GM18505 (cell line): Measurements from ENCODE around the gene UXS1.

Experiments used
- ATAC-seq: cut with Tn5 transposase; IDR thresholded peaks from one replicate; pipeline ENCODE4 v1.9.1; 2021; ENCODE audit not compliant: unreplicated experiment
- POLR2A ChIP-seq: IDR thresholded peaks from 4 replicates; pipeline ENCODE4 v1.6.1; 2011; ENCODE audit warnings: borderline replicate concordance; ENCODE audit not compliant: insufficient read depth, insufficient read length; ENCODE audit errors: extremely low read depth

The UXS1 gene

GRCh38 chr2:106076941-106077340, 117.2 kb downstream of the UXS1 start:
- ATAC-seq, result no peak
- no peak for TF ChIP-seq POLR2A

- no peak for ATAC-seq
- no peak for TF ChIP-seq POLR2A
Observed at GRCh38 chr2:106075048-106075447, 119.1 kb downstream of the UXS1 start.

GRCh38 chr2:106073678-106074406, 120.3 kb downstream of the UXS1 start:
- no peak for ATAC-seq
- no peak for TF ChIP-seq POLR2A

- no peak for TF ChIP-seq POLR2A
- ATAC-seq, result no peak
Observed at GRCh38 chr2:106070181-106070580, 123.9 kb downstream of the UXS1 start.

- TF ChIP-seq POLR2A, result no peak
- ATAC-seq, result no peak
Observed at GRCh38 chr2:106068451-106068850, 125.7 kb downstream of the UXS1 start.

GRCh38 chr2:106065983-106066820, 127.9 kb downstream of the UXS1 start:
- TF ChIP-seq POLR2A, result no peak
- ATAC-seq, result no peak

GRCh38 chr2:106065268-106065982, 128.7 kb downstream of the UXS1 start:
- ATAC-seq, result no peak
- TF ChIP-seq POLR2A, result no peak

- ATAC-seq, result no peak
Observed at GRCh38 chr2:106063181-106063580, 130.9 kb downstream of the UXS1 start.

GRCh38 chr2:106062627-106063026, 131.5 kb downstream of the UXS1 start:
- ATAC-seq, result no peak

More at GRCh38 chr2:106063181-106063580, 130.9 kb downstream of the UXS1 start:
- no peak for TF ChIP-seq POLR2A

GRCh38 chr2:106061611-106062349, 132.3 kb downstream of the UXS1 start:
- no peak for ATAC-seq
- TF ChIP-seq POLR2A, result no peak

More at GRCh38 chr2:106062627-106063026, 131.5 kb downstream of the UXS1 start:
- TF ChIP-seq POLR2A, result no peak

GRCh38 chr2:106059416-106060065, 134.6 kb downstream of the UXS1 start:
- no peak for TF ChIP-seq POLR2A
- ATAC-seq, result no peak

GRCh38 chr2:106058469-106059137, 135.5 kb downstream of the UXS1 start:
- TF ChIP-seq POLR2A, result no peak
- ATAC-seq, result no peak

- no peak for ATAC-seq
- TF ChIP-seq POLR2A, result no peak
Observed at GRCh38 chr2:106057206-106057605, 136.9 kb downstream of the UXS1 start.
